NCI-H345 (cell line): Measurements from ENCODE around the gene AIMP2.
"Not testable (repeated sequence)": the region's sequence is repeated elsewhere in the genome, so short reads cannot be mapped to it uniquely, and the experiment has no call there.

Experiments used
- DNase-seq: peaks from one replicate; lab custom pipeline; 2025; lab: John Stamatoyannopoulos, UW

AIMP2 gene

DNA sequence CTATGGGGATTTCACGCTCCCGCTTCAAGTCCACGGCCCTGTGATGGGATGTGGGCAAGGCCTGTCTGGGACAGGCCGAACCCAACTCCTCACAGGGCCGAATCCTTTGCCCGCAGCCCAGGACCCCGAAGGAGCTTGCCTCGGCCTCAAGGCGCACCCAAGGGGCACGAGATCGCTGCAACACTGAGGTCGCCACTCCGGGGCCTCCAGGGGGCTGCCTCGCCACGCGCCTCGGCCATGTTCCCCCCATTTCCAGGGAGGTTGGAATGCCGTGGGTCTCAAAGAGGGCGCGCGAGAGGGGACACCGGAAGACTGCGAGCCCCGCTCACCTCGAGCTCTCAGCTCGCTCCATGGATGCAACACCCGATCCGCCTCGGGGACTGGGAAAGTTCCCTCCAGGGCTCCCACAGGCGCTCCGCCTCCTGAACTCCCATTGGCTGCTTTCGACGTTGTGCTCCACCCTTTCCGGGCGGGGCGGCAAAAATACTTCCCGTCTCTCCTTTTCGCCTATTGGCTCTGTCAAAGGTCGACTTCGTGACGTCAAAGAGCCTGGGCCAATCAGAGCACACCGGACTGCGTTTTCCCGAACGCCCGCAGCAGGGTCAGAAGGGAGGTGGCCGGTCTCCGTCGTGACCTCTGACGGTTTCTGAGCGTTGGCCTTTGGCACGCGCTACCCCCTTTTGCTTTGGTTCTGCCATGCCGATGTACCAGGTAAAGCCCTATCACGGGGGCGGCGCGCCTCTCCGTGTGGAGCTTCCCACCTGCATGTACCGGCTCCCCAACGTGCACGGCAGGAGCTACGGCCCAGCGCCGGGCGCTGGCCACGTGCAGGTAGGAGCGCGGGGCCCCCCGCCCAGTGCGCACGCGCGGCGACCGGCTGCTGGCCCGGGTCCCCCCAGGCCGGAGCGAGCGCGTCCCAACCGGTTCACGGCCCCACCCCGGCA is at the start of gene AIMP2, which contains the start of gene PMS2:
Gene AIMP2, plus strand, starts transcription at position 605 of the 944 bp plus-strand sequence. Its CDS starts 92 bp downstream, at position 697.
Gene PMS2, minus strand, starts transcription at position 382 of the 944 bp plus-strand sequence. Its CDS starts 30 bp downstream, at position 352.
- peak; percentile 99 for DNase-seq

DNA sequence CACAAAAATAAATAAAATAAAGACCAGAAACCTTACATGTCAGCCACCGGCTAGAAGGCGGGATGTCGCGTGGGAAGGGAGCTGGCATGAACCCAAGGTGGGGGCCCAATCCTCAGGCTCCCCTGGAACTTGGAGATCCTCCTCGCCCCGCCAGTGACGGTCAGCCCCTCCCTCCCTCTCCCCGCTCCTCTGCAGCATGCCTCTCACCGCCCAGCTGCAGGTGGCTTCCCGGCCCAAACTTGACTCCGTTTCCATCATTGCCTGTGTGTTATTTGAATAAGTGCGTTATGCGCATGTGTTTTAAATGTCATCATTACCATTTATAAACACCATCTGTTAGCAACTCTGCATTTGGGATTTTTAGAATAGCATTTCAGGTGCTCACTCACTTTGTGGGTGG is 45.9 kb upstream of the AIMP2 start:
- DNase-seq, result not testable (repeated sequence)

- DNase-seq, result not testable (repeated sequence)
Measured at GRCh38 chr7:5963810-5964209, 45.3 kb upstream of the AIMP2 start.

DNA sequence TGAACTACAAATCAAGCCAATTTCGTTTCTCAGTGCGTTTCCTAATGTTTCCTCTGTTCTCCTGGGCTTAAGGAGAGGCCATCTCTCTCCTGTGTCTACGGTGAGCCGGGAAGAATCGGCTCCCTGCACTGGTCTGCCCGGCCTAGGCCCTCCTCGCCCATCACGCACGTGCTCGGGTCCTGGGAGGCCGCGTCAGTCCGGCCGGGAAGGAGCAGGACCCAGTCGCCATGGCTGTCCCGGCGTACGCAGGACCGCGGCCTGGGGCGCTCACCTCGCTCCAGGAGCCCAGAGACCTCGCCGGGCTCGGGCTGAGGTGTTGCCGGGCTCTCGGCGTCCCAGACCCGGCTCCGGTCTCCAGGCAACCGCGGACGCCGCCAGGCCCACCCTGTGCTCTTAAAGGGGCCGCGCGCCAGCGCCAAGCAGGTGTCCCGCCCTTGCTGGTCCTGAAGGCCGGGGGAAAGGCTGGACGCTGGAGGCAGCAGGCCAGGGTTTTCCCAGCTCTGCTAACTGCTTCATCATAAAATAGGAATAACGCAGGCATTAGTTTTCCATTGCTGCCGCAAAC is 38.6 kb upstream of the AIMP2 start, which contains the start of gene RSPH10B:
Gene RSPH10B, minus strand, starts transcription at position 343 of the 565 bp plus-strand sequence. CDS start 3,573 bp downstream, outside the sequence.
- DNase-seq, result not testable (repeated sequence)

DNA sequence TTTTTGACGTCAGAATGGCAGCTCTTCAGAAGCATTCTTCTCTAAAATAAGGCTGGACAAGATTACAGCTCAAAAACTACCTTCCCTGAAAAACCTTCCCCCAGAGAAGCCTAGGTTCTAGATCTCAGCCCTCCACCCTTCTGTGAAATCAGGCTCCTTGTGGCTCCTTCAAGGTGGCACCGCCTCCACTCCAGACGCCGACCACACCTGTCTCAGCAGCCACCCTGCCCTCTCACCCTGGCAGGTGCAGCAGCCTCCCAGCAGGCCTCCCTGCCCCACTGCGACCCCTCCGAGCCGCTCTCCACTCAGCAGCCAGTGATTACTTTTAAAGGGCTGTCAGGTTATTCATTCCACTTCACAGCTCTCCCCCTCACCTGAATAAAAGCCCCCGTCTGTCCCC is 35.5 kb upstream of the AIMP2 start:
- not testable (repeated sequence) for DNase-seq

DNA sequence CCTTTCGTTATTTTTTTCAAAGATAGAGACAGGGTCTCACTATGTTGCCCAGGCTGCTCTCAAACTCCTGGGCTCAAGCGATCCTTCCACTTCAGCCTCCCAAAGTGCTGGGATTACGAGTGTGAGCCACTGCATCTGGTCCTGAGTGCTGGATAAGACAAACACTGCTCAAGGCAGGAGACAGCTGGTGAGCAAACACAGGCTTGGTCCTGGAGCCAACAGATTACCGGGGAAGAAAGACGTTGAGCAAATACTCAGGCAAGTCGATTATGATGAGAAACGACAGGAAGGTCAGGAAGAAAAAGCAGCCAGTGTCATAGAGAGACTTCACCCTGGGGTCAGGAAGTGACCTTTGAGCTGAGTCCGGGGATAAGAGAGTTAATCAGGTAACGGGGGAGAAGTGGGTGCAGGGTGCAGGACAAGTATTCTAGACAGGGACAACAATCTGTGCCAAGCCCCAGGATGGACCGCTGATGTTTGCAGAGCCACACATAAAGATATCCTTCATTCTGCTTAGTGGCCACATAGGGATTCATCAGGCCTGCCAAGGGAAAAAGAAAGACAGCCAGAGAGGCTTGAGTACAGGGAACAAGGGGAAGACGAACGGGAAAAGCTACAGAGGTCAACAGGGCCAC is 29.3 kb upstream of the AIMP2 start:
- not testable (repeated sequence) for DNase-seq

GRCh38 chr7:5987061-5987460 is 22.0 kb upstream of the AIMP2 start:
- DNase-seq, result not testable (repeated sequence)

GRCh38 chr7:5997210-5997808 is 11.8 kb upstream of the AIMP2 start:
- peak; percentile 30 for DNase-seq

- no peak for DNase-seq
Measured at GRCh38 chr7:6007386-6007785, 1.7 kb upstream of the AIMP2 start.

DNA sequence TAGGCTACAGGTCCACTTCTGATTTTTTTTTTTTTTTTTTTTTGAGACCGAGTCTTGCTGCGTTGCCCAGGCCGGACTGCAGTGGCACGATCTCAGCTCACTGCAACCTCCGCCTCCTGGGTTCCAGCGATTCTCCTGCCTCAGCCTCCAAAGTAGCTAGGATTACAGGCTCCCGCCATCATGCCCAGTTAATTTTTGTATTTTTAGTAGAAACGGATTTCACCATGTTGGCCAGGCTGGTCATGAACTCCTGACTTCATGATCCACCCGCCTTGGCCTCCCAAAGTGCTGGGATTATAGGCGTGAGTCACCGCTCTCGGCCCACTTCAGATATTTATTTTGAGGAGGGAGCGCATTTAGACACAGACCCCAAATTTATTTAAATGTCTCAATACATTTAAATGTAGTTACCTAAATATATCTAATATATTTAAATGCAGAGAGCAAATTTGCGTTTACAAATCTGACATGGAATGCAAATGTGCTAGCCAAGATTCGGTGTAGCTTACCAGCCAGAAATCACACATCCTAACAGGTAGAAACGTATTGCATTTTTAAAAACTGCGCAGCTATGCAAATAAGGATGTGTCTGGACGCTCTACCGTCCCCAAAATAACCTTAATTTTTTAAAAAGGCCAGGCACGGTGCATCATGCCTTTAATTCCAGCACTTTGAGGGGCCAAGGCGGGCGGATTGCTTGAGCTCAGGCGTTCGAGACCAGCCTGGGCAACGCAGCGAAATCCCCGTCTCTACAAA is 1.1 kb upstream of the AIMP2 start:
- DNase-seq, result not testable (repeated sequence)

DNA sequence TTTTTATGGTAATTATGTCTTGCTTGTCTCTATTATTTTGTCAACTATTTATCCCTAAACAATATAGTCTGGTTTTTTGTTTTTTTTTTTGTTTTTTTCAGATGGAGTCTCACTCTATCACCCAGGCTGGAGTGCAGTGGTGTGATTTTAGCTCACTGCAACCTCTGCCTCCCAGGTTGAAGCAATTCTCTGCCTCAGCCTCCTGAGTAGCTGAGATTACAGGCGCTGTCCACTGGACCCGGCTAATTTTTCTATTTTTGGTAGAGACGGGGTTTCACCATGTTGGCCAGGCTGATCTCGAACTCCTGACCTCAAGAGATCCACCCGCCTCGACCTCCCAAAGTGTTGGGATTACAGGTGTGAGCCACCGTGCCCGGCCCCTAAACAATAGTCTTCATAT is 1.3 kb downstream of the AIMP2 start:
- DNase-seq, result not testable (repeated sequence)

- no peak for DNase-seq
Measured at GRCh38 chr7:6011541-6011940, 2.5 kb downstream of the AIMP2 start.

DNA sequence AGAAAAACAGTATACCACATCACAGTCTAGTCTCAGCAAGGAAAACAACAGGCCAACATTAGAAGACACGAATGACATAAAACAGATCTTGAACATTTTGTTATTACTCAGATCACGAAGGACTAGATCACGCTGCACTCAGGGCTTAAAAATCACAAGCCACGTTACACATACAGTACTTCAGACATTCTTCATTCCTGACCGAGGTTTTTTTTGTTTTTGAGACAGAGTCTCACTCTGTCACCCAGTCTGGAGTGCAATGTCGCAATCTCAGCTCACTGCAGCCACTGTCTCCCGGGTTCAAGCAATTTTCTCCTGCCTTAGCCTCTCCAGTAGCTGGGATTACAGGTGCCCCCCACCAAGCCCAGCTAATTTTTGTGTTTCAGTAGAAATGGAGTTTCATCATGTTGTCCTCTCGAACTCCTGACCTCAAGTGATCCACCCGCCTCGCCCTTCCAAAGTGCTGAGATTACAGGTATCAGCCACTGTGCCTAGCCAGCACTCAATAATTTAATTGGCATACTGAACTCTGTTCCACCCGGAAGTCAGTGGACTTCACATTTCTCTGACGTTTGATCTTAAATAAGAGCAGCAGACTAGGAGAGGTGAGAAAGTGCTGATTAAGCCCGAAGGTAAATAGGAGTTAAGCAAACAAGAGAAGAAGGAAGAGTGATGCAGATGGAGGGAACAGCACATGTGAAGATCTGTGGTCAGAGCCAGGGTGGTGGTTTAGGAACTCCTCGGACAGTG is 3.5 kb downstream of the AIMP2 start:
- no peak for DNase-seq

GRCh38 chr7:6015917-6016652 is 7.0 kb downstream of the AIMP2 start:
- peak; percentile 28 for DNase-seq

DNA sequence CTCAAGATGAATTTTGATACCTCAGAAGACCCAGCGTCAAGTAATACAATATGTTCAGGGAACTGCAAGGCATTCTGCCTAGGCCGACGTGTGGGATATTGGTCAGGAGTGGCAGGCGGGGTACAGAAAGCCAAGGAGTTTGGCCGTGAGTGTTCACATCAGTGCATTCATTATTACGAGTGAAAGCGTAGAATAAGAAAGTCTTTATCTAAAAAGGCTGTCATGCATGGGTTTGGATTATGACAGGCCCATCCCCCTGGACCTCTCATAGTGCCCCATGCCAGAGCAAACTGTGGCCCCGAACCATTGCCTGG is 7.5 kb downstream of the AIMP2 start:
- DNase-seq, result no peak

GRCh38 chr7:6020371-6021286 is 11.6 kb downstream of the AIMP2 start:
- peak; percentile 61 for DNase-seq

DNA sequence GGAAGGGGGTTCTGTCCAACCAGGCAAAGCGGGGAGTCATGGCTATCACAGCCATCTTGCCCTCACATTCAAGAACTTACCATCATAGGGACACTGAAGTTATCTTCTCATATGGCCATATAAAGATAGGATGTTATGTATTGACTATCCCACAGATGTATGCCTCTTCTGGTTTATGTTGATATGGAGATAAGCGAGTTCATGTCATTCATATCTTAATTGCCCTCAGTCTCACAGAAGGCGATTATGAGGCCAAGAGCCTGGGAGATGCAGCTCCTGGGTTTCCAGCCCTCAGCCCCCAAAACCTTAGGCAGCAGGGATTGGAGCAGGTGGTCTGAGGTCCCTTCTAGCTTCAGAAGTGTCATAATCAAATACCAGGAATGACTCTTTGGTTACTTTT is 13.6 kb downstream of the AIMP2 start:
- no peak for DNase-seq

DNA sequence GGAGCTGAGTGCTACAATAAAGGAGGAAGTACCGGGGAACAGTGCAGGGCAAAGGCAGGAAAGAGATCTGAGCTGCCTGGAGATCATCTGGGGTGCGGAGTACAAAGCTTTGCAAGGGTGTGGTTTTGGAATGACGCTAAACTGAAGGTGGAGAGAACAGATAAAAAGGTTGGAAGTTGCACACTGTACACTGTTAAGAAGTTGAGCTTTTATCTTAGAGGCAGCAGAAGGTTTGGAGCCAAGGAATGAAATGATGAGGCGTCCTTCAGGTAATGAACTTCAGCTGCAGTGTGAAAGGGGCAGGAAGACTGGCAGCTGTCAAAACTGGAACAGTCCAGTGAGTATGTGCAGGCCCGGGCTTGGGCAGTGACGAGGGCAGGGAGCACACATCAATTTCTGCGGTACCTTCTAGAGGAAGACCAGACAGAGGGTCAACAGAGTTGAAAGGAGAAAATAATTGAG is 14.9 kb downstream of the AIMP2 start:
- DNase-seq, result no peak
